Measurements from ENCODE around the gene PLIN5. TPM values are rescaled to one million over a fixed set of nuclear protein-coding genes. Genes with fewer than 3 reads are reported as not detected.

PLIN5 gene
- total RNA-seq, 1 experiment from 2014 or later, result 8.1 TPM

GRCh38 chr19:4539169-4539692 lies 4.2 kb upstream of the PLIN5 start:
- POLR2A ChIA-PET, result no interaction called here
- Histone ChIP-seq H3K4me2 (ENCODE audit: low read length) (no peak overlapping the region), H2AFZ (ENCODE audit: low read depth, low read length, poor library complexity, severe bottlenecking) (no peak overlapping the region), H3K4me3 (replicated peaks in 1 of 2; ENCODE audit: low read depth in 1 of 2, low read length in 2 of 2) (no peak overlapping the region), H3K9me3 (ENCODE audit: control insufficient read depth in 1 of 2, insufficient read depth in 1 of 2, low read depth in 1 of 2, low read length in 2 of 2) (no peaks in the 10 kb centered on the region), H3K27ac (ENCODE audit: low read depth, low read length) (no peak overlapping the region; the same call in 1 of the 2 replicates), H3K9ac (ENCODE audit: low read length) (no peak overlapping the region), H3K27me3 (ENCODE audit: insufficient read depth, low read length) (no peaks in the 10 kb centered on the region), H3K9me2 (ENCODE audit: insufficient read depth) (no peaks in the 10 kb centered on the region), H3K36me3 (ENCODE audit: control insufficient read depth in 1 of 2, insufficient read depth in 2 of 2, low read length in 2 of 2) (no peaks in the 10 kb centered on the region), H4K20me1 (ENCODE audit: insufficient read depth) (no peaks in the 10 kb centered on the region), H3K79me2 (ENCODE audit: insufficient read depth, low read length) (no peaks in the 10 kb centered on the region), H3K4me1 (ENCODE audit: control insufficient read depth in 1 of 2, insufficient read depth in 2 of 2, low read length in 2 of 2) (peaks cover 14 to 35% of the 10 kb centered on the region in 2 experiments; a peak in 3 of 4 replicates)
- no TSS peak for BruUV-seq (replicated peaks)
- CTCF ChIA-PET, result interaction anchor here (1.0 to 1.1 kb wide), 2 partner anchors 16 to 95 kb away, joined by 3 read pairs; no protein-coding TSS in a partner anchor
- RAD21 ChIA-PET (ENCODE audit: low non-redundant PET in 1 of 2, low total read pairs in 2 of 2, uncharacterized antibody in 2 of 2, unreplicated experiment in 2 of 2), result no interaction called here
- ATAC-seq, result no peak
- DNase-seq (ENCODE audit: low read depth, low spot score), result no peak
- TF ChIP-seq EZH2 (IDR thresholded peaks at IDR 0.05) (no peak), SP1 (IDR thresholded peaks at IDR 0.05; ENCODE audit: low read depth) (no peak), ELF1 (IDR thresholded peaks at IDR 0.05; ENCODE audit: borderline replicate concordance, low read depth) (no peak), CTCF (IDR thresholded peaks at IDR 0.05 in 2 of 3, conservative IDR thresholded peaks at IDR 0.05 in 1 of 3; ENCODE audit: borderline replicate concordance in 1 of 3, insufficient read depth in 1 of 3, low read depth in 2 of 3, low read length in 2 of 3) (no peak), SIN3A (IDR thresholded peaks at IDR 0.05; ENCODE audit: low read depth) (no peak), YY1 (IDR thresholded peaks at IDR 0.05; ENCODE audit: extremely low read depth, insufficient replicate concordance, low read depth, low read length) (no peak), CBX3 (IDR thresholded peaks at IDR 0.05; ENCODE audit: low read depth) (no peak)
- intact Hi-C loops (cut with micrococcal nuclease), result no loop called here

- H3K27ac ChIP-seq (ENCODE audit: low read depth, low read length), result no peak overlapping the region
- no peak overlapping the region for H3K4me3 ChIP-seq (replicated peaks in 1 of 2; ENCODE audit: low read depth in 1 of 2, low read length in 2 of 2)
- no peak overlapping the region for H3K9ac ChIP-seq (ENCODE audit: low read length)
- H2AFZ ChIP-seq (ENCODE audit: low read depth, low read length, poor library complexity, severe bottlenecking), result no peak overlapping the region
- no peaks in the 10 kb centered on the region for H3K27me3 ChIP-seq (ENCODE audit: insufficient read depth, low read length)
- ChIA-PET POLR2A (no interaction called here), CTCF (interaction anchor here (1.0 to 1.1 kb wide), 2 partner anchors 15 to 96 kb away, joined by 3 read pairs; no protein-coding TSS in a partner anchor), RAD21 (ENCODE audit: low non-redundant PET in 1 of 2, low total read pairs in 2 of 2, uncharacterized antibody in 2 of 2, unreplicated experiment in 2 of 2) (no interaction called here)
- no peak for ATAC-seq
- BruUV-seq (replicated peaks), result no TSS peak
- H4K20me1 ChIP-seq (ENCODE audit: insufficient read depth), result no peaks in the 10 kb centered on the region
- peaks cover 14 to 36% of the 10 kb centered on the region in 2 experiments; a peak in 3 of 4 replicates for H3K4me1 ChIP-seq (ENCODE audit: control insufficient read depth in 1 of 2, insufficient read depth in 2 of 2, low read length in 2 of 2)
- H3K79me2 ChIP-seq (ENCODE audit: insufficient read depth, low read length), result no peaks in the 10 kb centered on the region
- H3K36me3 ChIP-seq (ENCODE audit: control insufficient read depth in 1 of 2, insufficient read depth in 2 of 2, low read length in 2 of 2), result no peaks in the 10 kb centered on the region
- no peaks in the 10 kb centered on the region for H3K9me3 ChIP-seq (ENCODE audit: control insufficient read depth in 1 of 2, insufficient read depth in 1 of 2, low read depth in 1 of 2, low read length in 2 of 2)
- H3K9me2 ChIP-seq (ENCODE audit: insufficient read depth), result no peaks in the 10 kb centered on the region
- H3K4me2 ChIP-seq (ENCODE audit: low read length), result no peak overlapping the region
- intact Hi-C loops (cut with micrococcal nuclease), result no loop called here
- TF ChIP-seq CEBPB (IDR thresholded peaks at IDR 0.05; ENCODE audit: low read depth) (no peak), CBX3 (IDR thresholded peaks at IDR 0.05; ENCODE audit: low read depth) (no peak), TCF7L2 (IDR thresholded peaks at IDR 0.05; ENCODE audit: borderline replicate concordance, extremely low read depth, insufficient read depth, insufficient read length) (no peak), EZH2 (IDR thresholded peaks at IDR 0.05) (no peak), SIN3A (IDR thresholded peaks at IDR 0.05; ENCODE audit: low read depth) (no peak), YY1 (IDR thresholded peaks at IDR 0.05; ENCODE audit: extremely low read depth, insufficient replicate concordance, low read depth, low read length) (no peak), ZNF274 (IDR thresholded peaks at IDR 0.05; ENCODE audit: low read depth, low read length) (no peak), SRF (IDR thresholded peaks at IDR 0.05; ENCODE audit: low read depth) (no peak)
- TF ChIP-seq, protein P1, sequence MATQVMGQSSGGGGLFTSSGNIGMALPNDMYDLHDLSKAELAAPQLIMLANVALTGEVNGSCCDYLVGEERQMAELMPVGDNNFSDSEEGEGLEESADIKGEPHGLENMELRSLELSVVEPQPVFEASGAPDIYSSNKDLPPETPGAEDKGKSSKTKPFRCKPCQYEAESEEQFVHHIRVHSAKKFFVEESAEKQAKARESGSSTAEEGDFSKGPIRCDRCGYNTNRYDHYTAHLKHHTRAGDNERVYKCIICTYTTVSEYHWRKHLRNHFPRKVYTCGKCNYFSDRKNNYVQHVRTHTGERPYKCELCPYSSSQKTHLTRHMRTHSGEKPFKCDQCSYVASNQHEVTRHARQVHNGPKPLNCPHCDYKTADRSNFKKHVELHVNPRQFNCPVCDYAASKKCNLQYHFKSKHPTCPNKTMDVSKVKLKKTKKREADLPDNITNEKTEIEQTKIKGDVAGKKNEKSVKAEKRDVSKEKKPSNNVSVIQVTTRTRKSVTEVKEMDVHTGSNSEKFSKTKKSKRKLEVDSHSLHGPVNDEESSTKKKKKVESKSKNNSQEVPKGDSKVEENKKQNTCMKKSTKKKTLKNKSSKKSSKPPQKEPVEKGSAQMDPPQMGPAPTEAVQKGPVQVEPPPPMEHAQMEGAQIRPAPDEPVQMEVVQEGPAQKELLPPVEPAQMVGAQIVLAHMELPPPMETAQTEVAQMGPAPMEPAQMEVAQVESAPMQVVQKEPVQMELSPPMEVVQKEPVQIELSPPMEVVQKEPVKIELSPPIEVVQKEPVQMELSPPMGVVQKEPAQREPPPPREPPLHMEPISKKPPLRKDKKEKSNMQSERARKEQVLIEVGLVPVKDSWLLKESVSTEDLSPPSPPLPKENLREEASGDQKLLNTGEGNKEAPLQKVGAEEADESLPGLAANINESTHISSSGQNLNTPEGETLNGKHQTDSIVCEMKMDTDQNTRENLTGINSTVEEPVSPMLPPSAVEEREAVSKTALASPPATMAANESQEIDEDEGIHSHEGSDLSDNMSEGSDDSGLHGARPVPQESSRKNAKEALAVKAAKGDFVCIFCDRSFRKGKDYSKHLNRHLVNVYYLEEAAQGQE (IDR thresholded peaks at IDR 0.05; ENCODE audit: low read depth), result no peak
- TF ChIP-seq, protein P2, sequence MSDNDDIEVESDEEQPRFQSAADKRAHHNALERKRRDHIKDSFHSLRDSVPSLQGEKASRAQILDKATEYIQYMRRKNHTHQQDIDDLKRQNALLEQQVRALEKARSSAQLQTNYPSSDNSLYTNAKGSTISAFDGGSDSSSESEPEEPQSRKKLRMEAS (IDR thresholded peaks at IDR 0.05), result no peak
- TF ChIP-seq, protein P3, sequence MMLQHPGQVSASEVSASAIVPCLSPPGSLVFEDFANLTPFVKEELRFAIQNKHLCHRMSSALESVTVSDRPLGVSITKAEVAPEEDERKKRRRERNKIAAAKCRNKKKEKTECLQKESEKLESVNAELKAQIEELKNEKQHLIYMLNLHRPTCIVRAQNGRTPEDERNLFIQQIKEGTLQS (IDR thresholded peaks at IDR 0.05), result no peak
- no peak for DNase-seq (ENCODE audit: low read depth, low spot score)
These were observed 3.6 kb upstream of the PLIN5 start for GRCh38 chr19:4538601-4538954.

All from HCT116 (cell line).